Loucy (cell line): ENCODE measurements around the gene UGT1A6.
"Not testable (repeated sequence)": the region's sequence is repeated elsewhere in the genome, so short reads cannot be mapped to it uniquely, and the experiment has no call there.

Experiments
- H2AFZ ChIP-seq: fragments of 200-600 bp; sonication (generic); 2 replicates; pipeline ENCODE4 v1.6.0; 2016; ENCODE audit warnings: antibody characterized with exemption, mild to moderate bottlenecking, low read length, moderate library complexity
- H3F3A ChIP-seq: fragments of 200-600 bp; 2 replicates; pipeline ENCODE4 v1.6.0; 2016; ENCODE audit warnings: antibody characterized with exemption, low read depth, mild to moderate bottlenecking
- H3K27me3 ChIP-seq: fragments of 200-600 bp; sonication (generic); 2 replicates; pipeline ENCODE4 v1.6.1; 2014; ENCODE audit warnings: low read length, mild to moderate bottlenecking; ENCODE audit not compliant: insufficient read depth, poor library complexity, severe bottlenecking
- H3K36me3 ChIP-seq: fragments of 200-600 bp; sonication (generic); 2 replicates; pipeline ENCODE4 v1.6.1; 2016; ENCODE audit warnings: low read length; ENCODE audit not compliant: insufficient read depth
- H3K4me1 ChIP-seq: fragments of 200-600 bp; sonication (generic); 2 replicates; pipeline ENCODE4 v1.5.1; 2014; ENCODE audit warnings: low read length, mild to moderate bottlenecking; ENCODE audit not compliant: insufficient read depth, poor library complexity, severe bottlenecking
- H3K4me2 ChIP-seq: fragments of 200-600 bp; sonication (generic); 2 replicates; pipeline ENCODE4 v1.6.0; 2014; ENCODE audit warnings: antibody characterized with exemption, low read length, low read depth, mild to moderate bottlenecking; ENCODE audit not compliant: poor library complexity, severe bottlenecking
- H3K4me3 ChIP-seq: fragments of 200-600 bp; sonication (generic); 2 replicates; pipeline ENCODE4 v1.5.1; 2014; ENCODE audit warnings: low read length, mild to moderate bottlenecking, mixed read lengths; ENCODE audit not compliant: poor library complexity, severe bottlenecking
- H3K79me2 ChIP-seq: fragments of 200-600 bp; sonication (generic); 2 replicates; pipeline ENCODE4 v1.6.1; 2014; ENCODE audit warnings: low read length; ENCODE audit not compliant: insufficient read depth
- H3K9ac ChIP-seq: fragments of 200-600 bp; sonication (generic); 2 replicates; pipeline ENCODE4 v1.6.0; 2014; ENCODE audit warnings: mild to moderate bottlenecking, low read depth, low read length, moderate library complexity; ENCODE audit not compliant: poor library complexity, severe bottlenecking
- H3K9me2 ChIP-seq: fragments of 200-600 bp; sonication (generic); replicated peaks from 2 replicates; pipeline ENCODE4 v1.6.1; 2016; ENCODE audit warnings: low read depth, low read length, mixed read lengths
- H3K9me3 ChIP-seq: fragments of 200-600 bp; sonication (generic); 2 replicates; pipeline ENCODE4 v1.6.1; 2014; ENCODE audit warnings: mild to moderate bottlenecking, antibody characterized with exemption, low read length, low read depth; ENCODE audit not compliant: insufficient read depth
- H4K20me1 ChIP-seq: fragments of 200-600 bp; sonication (generic); 2 replicates; pipeline ENCODE4 v1.6.0; 2014; ENCODE audit warnings: antibody characterized with exemption, low read length, mild to moderate bottlenecking; ENCODE audit not compliant: insufficient read depth, poor library complexity, severe bottlenecking
- CTCF ChIP-seq: fragments of 200-600 bp; sonication (generic); conservative IDR thresholded peaks from 2 replicates; pipeline ENCODE4 v1.5.1; 2014; ENCODE audit warnings: mild to moderate bottlenecking, antibody characterized with exemption, low read length
- EZH2phosphoT487 ChIP-seq: fragments of 200-600 bp; IDR thresholded peaks from 2 replicates; pipeline ENCODE4 v1.6.1; 2018; ENCODE audit warnings: antibody characterized with exemption, mild to moderate bottlenecking, moderate library complexity, borderline replicate concordance

The UGT1A6 gene

GRCh38 chr2:233698740-233699139, 6.0 kb downstream of the UGT1A6 start:
- TF ChIP-seq EZH2phosphoT487 (no peak), CTCF (no peak)
- no peaks in the 10 kb centered on the region for H3K9me3 ChIP-seq
- H3K9me2 ChIP-seq: no peaks in the 10 kb centered on the region
- H3K27me3 ChIP-seq: no peaks in the 10 kb centered on the region
- H3K4me3 ChIP-seq: no peak overlapping the region
- no peaks in the 10 kb centered on the region for H3K79me2 ChIP-seq
- no peaks in the 10 kb centered on the region for H4K20me1 ChIP-seq
- no peaks in the 10 kb centered on the region for H3F3A ChIP-seq
- no peaks in the 10 kb centered on the region for H3K4me1 ChIP-seq
- H3K9ac ChIP-seq: no peak overlapping the region
- H2AFZ ChIP-seq: no peak overlapping the region
- H3K36me3 ChIP-seq: no peaks in the 10 kb centered on the region
- H3K4me2 ChIP-seq: no peak overlapping the region

GRCh38 chr2:233699424-233700027, 6.8 kb downstream of the UGT1A6 start:
- Histone ChIP-seq H3K4me3 (no peak overlapping the region), H3K9me3 (no peaks in the 10 kb centered on the region), H3K4me1 (no peaks in the 10 kb centered on the region), H3K9ac (no peak overlapping the region), H4K20me1 (no peaks in the 10 kb centered on the region), H3K79me2 (no peaks in the 10 kb centered on the region), H3K36me3 (no peaks in the 10 kb centered on the region), H3K4me2 (no peak overlapping the region), H3K9me2 (no peaks in the 10 kb centered on the region), H3F3A (no peaks in the 10 kb centered on the region), H3K27me3 (no peaks in the 10 kb centered on the region), H2AFZ (no peak overlapping the region)
- TF ChIP-seq CTCF (no peak), EZH2phosphoT487 (no peak)

- no peak overlapping the region for H3K4me3 ChIP-seq
- H3K4me1 ChIP-seq: no peaks in the 10 kb centered on the region
- H2AFZ ChIP-seq: no peak overlapping the region
- no peaks in the 10 kb centered on the region for H3K27me3 ChIP-seq
- H3K9ac ChIP-seq: no peak overlapping the region
- TF ChIP-seq EZH2phosphoT487 (no peak), CTCF (no peak)
- H3K4me2 ChIP-seq: no peak overlapping the region
- H3K36me3 ChIP-seq: no peaks in the 10 kb centered on the region
- H3K79me2 ChIP-seq: no peaks in the 10 kb centered on the region
- no peaks in the 10 kb centered on the region for H3K9me3 ChIP-seq
- H3F3A ChIP-seq: no peaks in the 10 kb centered on the region
- H3K9me2 ChIP-seq: no peaks in the 10 kb centered on the region
- no peaks in the 10 kb centered on the region for H4K20me1 ChIP-seq
Observed at GRCh38 chr2:233700028-233700635, 7.4 kb downstream of the UGT1A6 start.

GRCh38 chr2:233700842-233701241, 8.2 kb downstream of the UGT1A6 start:
- not testable (repeated sequence) for H3K36me3 ChIP-seq, H3K27me3 ChIP-seq, H3K4me1 ChIP-seq

More at GRCh38 chr2:233700842-233701241, 8.2 kb downstream of the UGT1A6 start:
- not testable (repeated sequence) for H3F3A ChIP-seq, H3K9me3 ChIP-seq, H3K4me2 ChIP-seq, H3K9ac ChIP-seq, H4K20me1 ChIP-seq, H3K4me3 ChIP-seq, H2AFZ ChIP-seq, H3K9me2 ChIP-seq, H3K79me2 ChIP-seq
